SK-N-SH treated with all-trans-retinoic acid at 6 μM for 48 hours (cell line): ENCODE results near the gene BPIFB3.

Experiments
- ATAC-seq: fragments of 200-7000 bp; cut with Tn5 transposase; 3 replicates; pipeline ENCODE4 v1.9.1; 2020; ENCODE audit warnings: mild to moderate bottlenecking, moderate library complexity
- ARNTL ChIP-seq: fragments of 450-650 bp; formaldehyde crosslinking; IDR thresholded peaks from 2 replicates; pipeline ENCODE4 v1.5.0; 2020; ENCODE audit warnings: low read depth, mild to moderate bottlenecking, moderate library complexity, borderline replicate concordance
- BACH2 ChIP-seq: fragments of 250-450 bp; sonication (Bioruptor Pico); IDR thresholded peaks from 2 replicates; pipeline ENCODE4 v1.9.0; 2021; ENCODE audit warnings: mild to moderate bottlenecking, borderline replicate concordance
- CREB5 ChIP-seq: fragments of 250-450 bp; sonication (Bioruptor Pico); IDR thresholded peaks from 2 replicates; pipeline ENCODE4 v1.5.1; 2020; ENCODE audit warnings: low read depth, mild to moderate bottlenecking, moderate library complexity
- CSDC2 ChIP-seq: fragments of 250-450 bp; sonication (Bioruptor Pico); IDR thresholded peaks from 2 replicates; pipeline ENCODE4 v1.5.0; 2020; ENCODE audit warnings: mild to moderate bottlenecking, moderate library complexity
- CSRNP3 ChIP-seq: fragments of 250-450 bp; sonication (Bioruptor Pico); IDR thresholded peaks from 2 replicates; pipeline ENCODE4 v1.5.1; 2021; ENCODE audit warnings: mild to moderate bottlenecking, moderate library complexity
- GLIS3 ChIP-seq: fragments of 250-450 bp; sonication (Bioruptor Pico); IDR thresholded peaks from 2 replicates; pipeline ENCODE4 v1.5.0; 2020; ENCODE audit warnings: mild to moderate bottlenecking, moderate library complexity
- ISL1 ChIP-seq: fragments of 250-450 bp; sonication (Bioruptor Pico); IDR thresholded peaks from 2 replicates; pipeline ENCODE4 v2.1.2; 2022; ENCODE audit warnings: mild to moderate bottlenecking, moderate library complexity
- OSR1 ChIP-seq: fragments of 250-450 bp; sonication (Bioruptor Pico); IDR thresholded peaks from 2 replicates; pipeline ENCODE4 v1.8.0; 2022; ENCODE audit warnings: moderate library complexity, mild to moderate bottlenecking, inconsistent platforms
- PATZ1 ChIP-seq: fragments of 250-450 bp; sonication (Bioruptor Pico); IDR thresholded peaks from 2 replicates; pipeline ENCODE4 v1.8.0; 2020; ENCODE audit warnings: mild to moderate bottlenecking, moderate library complexity, borderline replicate concordance
- POU6F1 ChIP-seq: fragments of 250-450 bp; sonication (Bioruptor Pico); IDR thresholded peaks from 2 replicates; pipeline ENCODE4 v1.8.0; 2021; ENCODE audit warnings: low read depth, mild to moderate bottlenecking, moderate library complexity, borderline replicate concordance
- RARB ChIP-seq: fragments of 250-450 bp; sonication (Bioruptor Pico); IDR thresholded peaks from 2 replicates; pipeline ENCODE4 v1.8.0; 2021; ENCODE audit warnings: mild to moderate bottlenecking, moderate library complexity
- SNAI2 ChIP-seq: fragments of 250-450 bp; sonication (Bioruptor Pico); IDR thresholded peaks from 2 replicates; pipeline ENCODE4 v1.5.0; 2020; ENCODE audit warnings: mild to moderate bottlenecking, moderate library complexity
- TCF4 ChIP-seq: fragments of 250-450 bp; sonication (Bioruptor Pico); IDR thresholded peaks from 2 replicates; pipeline ENCODE4 v1.8.0; 2021; ENCODE audit warnings: mild to moderate bottlenecking, moderate library complexity, borderline replicate concordance
- TOX ChIP-seq: fragments of 250-450 bp; sonication (Bioruptor Pico); IDR thresholded peaks from 2 replicates; pipeline ENCODE4 v1.8.0; 2021; ENCODE audit warnings: mild to moderate bottlenecking, moderate library complexity, borderline replicate concordance
- TSHZ2 ChIP-seq: fragments of 250-450 bp; sonication (Bioruptor Pico); IDR thresholded peaks from 2 replicates; pipeline ENCODE4 v1.5.0; 2020; ENCODE audit warnings: mild to moderate bottlenecking, moderate library complexity
- ZC3H10 ChIP-seq: fragments of 250-450 bp; sonication (Bioruptor Pico); IDR thresholded peaks from 2 replicates; pipeline ENCODE4 v1.5.1; 2021; ENCODE audit warnings: mild to moderate bottlenecking, moderate library complexity
- ZFP30 ChIP-seq: fragments of 450-650 bp; formaldehyde crosslinking; IDR thresholded peaks from 2 replicates; pipeline ENCODE4 v1.5.0; 2022; ENCODE audit warnings: mild to moderate bottlenecking, moderate library complexity
- ZNF565 ChIP-seq: fragments of 450-650 bp; formaldehyde crosslinking; conservative IDR thresholded peaks from 2 replicates; pipeline ENCODE4 v1.5.0; 2020; ENCODE audit warnings: low read depth, mild to moderate bottlenecking, moderate library complexity
- ZNF70 ChIP-seq: fragments of 450-650 bp; formaldehyde crosslinking; IDR thresholded peaks from 2 replicates; pipeline ENCODE4 v1.5.0; 2020; ENCODE audit warnings: mild to moderate bottlenecking, moderate library complexity
- ZNF8 ChIP-seq: fragments of 450-650 bp; formaldehyde crosslinking; IDR thresholded peaks from 2 replicates; pipeline ENCODE4 v1.5.0; 2020; ENCODE audit warnings: mild to moderate bottlenecking, moderate library complexity

BPIFB3 gene

GRCh38 chr20:33008336-33009213, 45.1 kb upstream of the BPIFB3 start (continued):
- no peak for TF ChIP-seq TSHZ2
- TF ChIP-seq ZNF8 (CRISPR knock-in tag) = no peak
- no peak for TF ChIP-seq ZC3H10 (CRISPR knock-in tag)
- TF ChIP-seq TCF4 = no peak
- TF ChIP-seq ZFP30 = no peak
- TF ChIP-seq BACH2 = no peak
- no peak for TF ChIP-seq ARNTL (CRISPR knock-in tag)
- TF ChIP-seq CREB5 = no peak
- no peak for TF ChIP-seq PATZ1 (CRISPR knock-in tag)

- ATAC-seq = no peak
Observed at GRCh38 chr20:33009214-33010132, 44.2 kb upstream of the BPIFB3 start.

More at GRCh38 chr20:33009214-33010132, 44.2 kb upstream of the BPIFB3 start:
- no peak for TF ChIP-seq CSDC2
- no peak for TF ChIP-seq ZNF70 (CRISPR knock-in tag)
- TF ChIP-seq SNAI2 (CRISPR knock-in tag) = no peak
- no peak for TF ChIP-seq TOX (CRISPR knock-in tag)
- no peak for TF ChIP-seq TSHZ2
- TF ChIP-seq OSR1 = no peak
- TF ChIP-seq POU6F1 (CRISPR knock-in tag) = no peak
- TF ChIP-seq ZNF565 = no peak
- TF ChIP-seq CSRNP3 (CRISPR knock-in tag) = no peak
- TF ChIP-seq CREB5 = no peak
- TF ChIP-seq RARB (CRISPR knock-in tag) = no peak
- TF ChIP-seq GLIS3 (CRISPR knock-in tag) = no peak
- no peak for TF ChIP-seq ISL1 (CRISPR knock-in tag)
